GM12878 (cell line): Measurements from ENCODE around the gene C1orf198. TPM values are rescaled to one million over a fixed set of nuclear protein-coding genes. Genes with fewer than 3 reads are reported as not detected.

Source experiments
- ATAC-seq: fragments of 200-7000 bp; cut with Tn5 transposase; 3 replicates; pipeline ENCODE4 v1.9.1; 2020; ENCODE audit warnings: mild to moderate bottlenecking, moderate library complexity
- BruUV-seq: library from RNA; stranded (reverse); fragments of 400-500 nt; replicated peaks from 2 replicates; lab custom pipeline; 2021; lab: Mats Ljungman, UMichigan
- CTCF ChIA-PET: fragments of 300-600 bp; sonication (Branson Sonifier 250); formaldehyde crosslinking; extraction: SDS; loops from one replicate; lab custom pipeline; 2021; ENCODE audit warnings: inconsistent platforms; lab: Yijun Ruan, JAX
- POLR2A ChIA-PET: fragments of 350-600 bp; formaldehyde crosslinking; extraction: SDS; loops from one replicate; lab custom pipeline; 2021; ENCODE audit warnings: inconsistent platforms; lab: Charles Lee
- RAD21 ChIA-PET: fragments of 300-600 bp; sonication (Branson Sonifier 250); formaldehyde crosslinking; loops from one replicate; lab custom pipeline; 2023; ENCODE audit warnings: antibody characterized with exemption; ENCODE audit not compliant: unreplicated experiment; lab: Charles Lee
- SMC1A ChIA-PET: fragments of 300-600 bp; sonication (Branson Sonifier 250); formaldehyde crosslinking; loops from one replicate; lab custom pipeline; 2023; ENCODE audit not compliant: unreplicated experiment, uncharacterized antibody; lab: Charles Lee
- DNase-seq: peaks from one replicate; pipeline ENCODE4 v3.0.0-alpha.2; 2011; ENCODE audit warnings: low read depth, low spot score
- FAIRE-seq: peaks from 3 replicates; lab custom pipeline; 2011; peaks lifted over from hg19 to GRCh38; lab: Jason Lieb, UNC
- H2AFZ ChIP-seq: 2 replicates; pipeline ENCODE4 v1.6.0; 2011; ENCODE audit warnings: low read depth, low read length, control low read depth; ENCODE audit not compliant: control insufficient read depth
- H3K27ac ChIP-seq: 2 replicates; pipeline ENCODE4 v1.5.1; 2011; ENCODE audit warnings: control low read depth; ENCODE audit not compliant: control insufficient read depth, insufficient read depth
- H3K27me3 ChIP-seq, 2 experiments: replicated peaks in 1 of 2; 2 replicates each; pipeline versions ENCODE4 v1.6.0 to v1.6.1; 2011; ENCODE audit warnings: low read length in 1 of 2; ENCODE audit not compliant: control insufficient read depth in 2 of 2, insufficient read depth in 2 of 2
- H3K36me3 ChIP-seq, 2 experiments: 2 replicates each; pipeline ENCODE4 v1.5.1; 2011; ENCODE audit warnings: low read length in 1 of 2; ENCODE audit not compliant: control insufficient read depth in 2 of 2, insufficient read depth in 2 of 2
- H3K4me1 ChIP-seq: 2 replicates; pipeline ENCODE4 v1.6.1; 2011; ENCODE audit warnings: mild to moderate bottlenecking, low read length, moderate library complexity, mixed read lengths; ENCODE audit not compliant: control insufficient read depth, insufficient read depth
- H3K4me2 ChIP-seq: 2 replicates; pipeline ENCODE4 v1.6.0; 2011; ENCODE audit warnings: control low read depth; ENCODE audit not compliant: control insufficient read depth, insufficient read depth
- H3K4me3 ChIP-seq: fragments of 200-600 bp; sonication (generic); 2 replicates; pipeline ENCODE4 v1.5.1; 2016
- H3K79me2 ChIP-seq: 2 replicates; pipeline ENCODE4 v1.6.0; 2011; ENCODE audit warnings: low read length; ENCODE audit not compliant: control insufficient read depth, insufficient read depth
- H3K9ac ChIP-seq: 2 replicates; pipeline ENCODE4 v1.8.0; 2011; ENCODE audit warnings: low read length, control low read depth, mixed read lengths; ENCODE audit not compliant: control insufficient read depth, insufficient read depth
- H3K9me3 ChIP-seq: replicated peaks from 3 replicates; pipeline ENCODE4 v1.5.1; 2011; ENCODE audit warnings: mild to moderate bottlenecking, low read length; ENCODE audit not compliant: control insufficient read depth, insufficient read depth
- H4K20me1 ChIP-seq: 2 replicates; pipeline ENCODE4 v1.6.0; 2011; ENCODE audit not compliant: control insufficient read depth, insufficient read depth
- BCL3 ChIP-seq: IDR thresholded peaks from 2 replicates; pipeline ENCODE4 v1.6.1; 2011; ENCODE audit warnings: borderline replicate concordance, low read depth, mild to moderate bottlenecking, moderate library complexity, low read length; ENCODE audit not compliant: insufficient read depth, poor library complexity, severe bottlenecking
- CUX1 ChIP-seq: IDR thresholded peaks from 2 replicates; pipeline ENCODE4 v1.6.1; 2012; ENCODE audit warnings: improper control_type of control experiment, low read depth, low read length; ENCODE audit not compliant: insufficient replicate concordance
- EGR1 ChIP-seq, 2 experiments: IDR thresholded peaks; 1 replicate in 1 of 2; 2 replicates in 1 of 2; pipeline ENCODE4 v1.6.1; 2011 to 2012; ENCODE audit warnings: low read depth in 2 of 2, low read length in 2 of 2, borderline replicate concordance in 1 of 2, mild to moderate bottlenecking in 1 of 2, moderate library complexity in 1 of 2
- EP300 ChIP-seq, 2 experiments: fragments of 150-350 bp in 1 of 2; IDR thresholded peaks; 2 replicates each; pipeline ENCODE4 v1.6.1; 2011 to 2012; ENCODE audit warnings: low read depth in 2 of 2, low read length in 2 of 2, borderline replicate concordance in 1 of 2, improper control_type of control experiment in 1 of 2, inconsistent platforms in 1 of 2; ENCODE audit not compliant: control insufficient read depth in 1 of 2
- FOXM1 ChIP-seq: IDR thresholded peaks from 2 replicates; pipeline ENCODE4 v1.6.1; 2012; ENCODE audit warnings: low read depth, mild to moderate bottlenecking, inconsistent platforms, low read length, moderate library complexity
- PAX5 ChIP-seq: IDR thresholded peaks from 2 replicates; pipeline ENCODE4 v1.6.1; 2011; ENCODE audit warnings: low read depth, low read length, borderline replicate concordance
- POLR2AphosphoS2 ChIP-seq: IDR thresholded peaks from 2 replicates; pipeline ENCODE4 v1.6.1; 2011; ENCODE audit warnings: low read depth, mild to moderate bottlenecking, low read length, improper control_type of control experiment, moderate library complexity
- RELB ChIP-seq: fragments of 450-650 bp; IDR thresholded peaks from 2 replicates; pipeline ENCODE4 v1.6.1; 2017; ENCODE audit warnings: low read depth, mild to moderate bottlenecking, moderate library complexity
- ZBTB40 ChIP-seq: fragments of 450-650 bp; IDR thresholded peaks from 2 replicates; pipeline ENCODE4 v1.6.1; 2016; ENCODE audit warnings: mild to moderate bottlenecking, moderate library complexity, borderline replicate concordance
- ZNF622 ChIP-seq: fragments of 450-650 bp; IDR thresholded peaks from 2 replicates; pipeline ENCODE4 v1.6.1; 2017; ENCODE audit warnings: mild to moderate bottlenecking, inconsistent platforms
- WGBS: methylation state at CpG from one replicate; pipeline ENCODE4 v1.1.6; 2016; ENCODE audit warnings: low lambda C conversion rate; ENCODE audit not compliant: insufficient replicate concordance, insufficient coverage; ENCODE audit errors: missing lambda C conversion rate; 5-methylcytosine and 5-hydroxymethylcytosine counted together
- in situ Hi-C: fragments of 300-500 bp; cut with MboI; formaldehyde crosslinking; loops from 9 replicates; pipeline ENCODE4 v1.14.3; 2018; ENCODE audit warnings: mixed read lengths
- intact Hi-C: fragments of 100-400 bp; cut with micrococcal nuclease; formaldehyde crosslinking; loops from one replicate; pipeline ENCODE4 v1.14.2; 2022; ENCODE audit not compliant: unreplicated experiment
- polyA plus RNA-seq, 11 experiments: library from polyadenylated mRNA; depleted of rRNA in 4 of 11; unstranded in 6 of 11; stranded (reverse) in 5 of 11; fragments of >200 nt; fragmentation: Nextera tagmentation in 4 of 11; fragmentation: Illumina TruSeq in 1 of 11; extraction: Ambion mirVana in 4 of 11; extraction: Trizol in 1 of 11; gene quantifications; 1 replicate in 1 of 11; 2 replicates in 10 of 11; pipeline versions ENCODE4 v1.2.1 to v1.2.3, GENCODE V29; 2011 to 2016; ENCODE audit warnings: inconsistent platforms in 2 of 11, missing spikeins in 2 of 11, low read depth in 1 of 11
- total RNA-seq, 4 experiments: library from RNA; depleted of rRNA in 3 of 4; stranded (reverse); fragments of >200 nt in 3 of 4; fragmentation: Illumina TruSeq in 1 of 4; extraction: Trizol in 1 of 4; gene quantifications; 2 replicates each; pipeline versions ENCODE4 v1.2.1 to v1.2.3, GENCODE V29; 2013 to 2021

Gene C1orf198
- total and polyA plus RNA-seq, 10 of the 15 experiments (the other 5 are each of a cell fraction or from before 2014, with no cell fraction given), result 0.16 to 2.8 (median 1.1) TPM

- intact Hi-C loops, result no loop called here
- Histone ChIP-seq H3K4me1 (no peaks in the 10 kb centered on the region), H4K20me1 (no peaks in the 10 kb centered on the region), H3K36me3 (no peaks in the 10 kb centered on the region), H3K4me2 (no peak overlapping the region), H3K27ac (no peak overlapping the region), H2AFZ (no peak overlapping the region), H3K9ac (no peak overlapping the region), H3K4me3 (no peak overlapping the region), H3K9me3 (no peaks in the 10 kb centered on the region), H3K27me3 (no peaks in the 10 kb centered on the region), H3K79me2 (no peaks in the 10 kb centered on the region)
- no peak for DNase-seq
- ChIA-PET RAD21 (no interaction called here), CTCF (interaction anchor here (0.6 to 1.1 kb wide), 2 partner anchors 13 to 21 kb away, joined by 3 read pairs; no protein-coding TSS in a partner anchor), POLR2A (no interaction called here), SMC1A (interaction anchor here (1.2 to 1.3 kb wide), 2 partner anchors 10 to 19 kb away, joined by 3 read pairs; no protein-coding TSS in a partner anchor)
- FAIRE-seq, result no peak
- no TSS peak for BruUV-seq
- in situ Hi-C loops, result no loop called here
- 69% methylated on average over 2 of the region's 2 CpGs for WGBS
- ATAC-seq, result no peak
- TF ChIP-seq PAX5, result no peak
- no peak for TF ChIP-seq POLR2AphosphoS2
- TF ChIP-seq FOXM1, result no peak
- no peak for TF ChIP-seq EP300 (IDR thresholded peaks at IDR 0.05; ENCODE audit: borderline replicate concordance in 1 of 2, control insufficient read depth in 1 of 2, low read depth in 2 of 2, low read length in 2 of 2)
- TF ChIP-seq CUX1, result no peak
- no peak for TF ChIP-seq ZBTB40
- no peak for TF ChIP-seq EGR1 (IDR thresholded peaks at IDR 0.05; ENCODE audit: borderline replicate concordance in 1 of 2, low read depth in 2 of 2, low read length in 2 of 2)
- TF ChIP-seq ZNF622, result no peak
- TF ChIP-seq RELB, result no peak
- no peak for TF ChIP-seq BCL3
Measured at GRCh38 chr1:230895452-230895851, 27.1 kb upstream of the C1orf198 start.
